HG03457 (cell line): ENCODE measurements around the gene TUBGCP5.

Experiments
- ATAC-seq: cut with Tn5 transposase; IDR thresholded peaks from one replicate; pipeline ENCODE4 v1.9.1; 2021; ENCODE audit warnings: moderate number of reproducible peaks; ENCODE audit not compliant: unreplicated experiment

TUBGCP5 gene

DNA sequence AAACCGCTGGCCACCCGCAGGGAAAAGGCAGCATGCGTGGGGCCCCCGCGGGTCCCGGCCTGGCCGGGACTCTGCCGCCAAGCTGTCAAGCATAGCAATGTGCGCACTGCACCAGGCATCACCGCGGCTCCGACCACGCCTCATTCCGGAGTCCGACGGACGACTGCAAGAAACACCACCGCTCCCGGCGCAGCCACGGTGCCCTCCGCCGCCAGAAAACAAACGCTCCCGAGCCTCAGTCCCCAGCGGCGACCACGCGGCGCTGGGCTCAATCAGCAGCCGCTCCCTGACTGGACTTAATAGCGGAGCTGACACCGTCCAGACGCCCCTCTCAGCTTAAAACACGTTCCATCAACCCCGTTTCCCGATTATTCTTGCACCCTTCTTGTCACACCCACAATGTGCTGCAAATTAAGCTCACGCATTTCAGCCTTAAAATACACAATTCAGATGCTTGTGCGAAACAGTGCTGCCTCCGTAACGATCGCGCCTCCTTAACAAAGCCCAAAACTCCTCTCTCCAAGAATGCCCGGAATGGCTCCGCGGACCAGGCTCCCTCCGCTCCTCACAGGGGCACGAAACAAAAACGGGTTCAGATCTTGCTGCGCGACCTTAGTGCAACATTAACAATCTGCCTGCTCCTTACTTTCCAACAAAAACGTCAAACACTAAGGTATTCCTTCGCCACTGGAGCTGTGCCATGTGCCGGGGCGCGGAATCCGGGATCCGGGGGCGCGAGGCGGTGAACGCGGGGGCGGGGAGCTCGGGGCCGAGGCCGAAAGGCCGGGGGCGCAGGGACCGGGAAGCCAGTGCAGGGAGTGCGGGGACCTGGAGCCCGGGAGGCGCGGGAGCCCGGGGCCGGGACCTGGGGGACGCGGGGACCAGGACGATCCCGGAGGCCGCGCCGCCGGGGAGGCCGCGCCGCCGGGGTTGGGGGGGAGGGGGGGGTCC is 59.9 kb downstream of the TUBGCP5 start:
- no peak for ATAC-seq

DNA sequence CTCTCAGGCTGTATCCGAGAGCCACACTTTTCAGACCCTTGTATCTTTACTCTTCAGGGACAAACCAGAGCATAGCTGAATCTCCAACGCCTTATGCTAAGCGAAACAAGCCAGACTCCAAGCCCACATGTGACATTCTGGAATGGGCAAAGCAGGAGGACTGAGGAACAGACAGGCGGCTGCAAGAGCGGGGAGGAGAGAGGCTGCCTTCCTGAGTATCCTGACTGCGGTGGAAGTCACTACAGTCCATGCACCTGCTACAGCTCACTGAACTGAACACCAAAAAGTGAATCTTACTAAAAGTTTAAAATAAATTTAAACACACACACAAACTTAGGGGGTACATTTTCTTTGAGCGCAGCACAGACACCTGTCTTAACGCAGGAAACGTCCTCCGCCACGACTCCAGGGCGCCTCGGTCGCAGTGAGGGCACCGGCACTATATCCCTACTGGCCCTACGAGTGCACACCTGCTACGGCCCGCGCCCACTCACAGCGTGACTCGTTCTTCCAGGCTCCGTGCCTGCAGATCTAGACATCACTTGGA is 60.6 kb downstream of the TUBGCP5 start:
- no peak for ATAC-seq

DNA sequence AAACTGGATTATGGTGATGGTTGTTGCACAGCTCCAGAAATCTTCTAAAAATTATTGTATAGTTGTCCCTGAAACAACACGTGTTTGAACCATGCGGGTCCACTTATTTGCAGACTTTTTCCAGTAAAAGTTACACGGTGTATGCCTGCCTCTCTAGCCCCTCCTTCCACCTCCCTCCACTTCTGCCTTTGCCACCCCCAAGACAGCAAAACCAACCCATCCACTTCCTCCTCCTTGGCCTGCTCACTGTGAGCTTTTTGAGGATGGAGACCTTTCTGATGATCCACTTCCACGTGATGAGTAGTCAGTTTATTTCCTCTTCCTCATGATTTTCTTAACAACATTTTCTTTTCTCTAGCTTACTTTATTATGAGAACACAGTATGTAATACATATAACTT is 64.6 kb downstream of the TUBGCP5 start:
- ATAC-seq: no peak

DNA sequence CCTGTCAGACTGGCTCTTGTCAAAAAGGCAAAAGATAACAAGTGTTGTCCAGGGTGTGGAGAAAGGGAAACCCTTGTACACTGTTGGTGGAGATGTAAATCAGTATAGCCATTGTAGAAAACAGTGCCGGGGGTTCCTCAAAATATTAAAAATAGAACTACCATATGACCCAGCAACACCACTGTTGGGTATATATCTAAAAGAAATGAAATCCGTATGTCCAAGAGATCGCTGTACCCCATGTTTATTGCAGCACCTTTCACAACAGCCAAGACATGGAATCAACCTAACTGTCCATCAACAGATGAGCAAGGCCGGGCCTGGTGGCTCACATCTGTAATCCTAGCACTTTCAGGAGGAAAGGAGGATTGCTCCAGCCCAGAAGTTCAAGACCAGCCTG is 65.4 kb downstream of the TUBGCP5 start:
- ATAC-seq: no peak

DNA sequence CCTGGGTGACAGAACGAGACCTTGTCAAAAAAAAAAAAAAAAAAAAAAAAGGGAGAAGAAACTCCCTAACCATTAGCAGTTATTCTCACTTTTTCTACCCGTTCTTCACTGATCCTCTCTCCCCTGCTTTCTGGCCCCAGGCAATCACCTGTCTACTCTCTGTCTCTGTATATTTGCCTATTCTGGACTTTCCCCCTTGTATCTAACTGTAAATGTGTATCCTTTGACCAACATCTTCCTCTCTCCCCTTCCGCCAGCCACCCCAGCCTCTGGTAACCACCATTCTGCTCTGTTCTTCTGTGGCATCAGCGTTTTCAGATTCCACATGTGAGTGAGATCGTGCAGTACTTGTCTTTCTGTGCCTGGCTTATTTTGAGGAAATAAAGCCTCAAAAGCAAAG is 66.1 kb downstream of the TUBGCP5 start:
- ATAC-seq: peak; percentile 68

DNA sequence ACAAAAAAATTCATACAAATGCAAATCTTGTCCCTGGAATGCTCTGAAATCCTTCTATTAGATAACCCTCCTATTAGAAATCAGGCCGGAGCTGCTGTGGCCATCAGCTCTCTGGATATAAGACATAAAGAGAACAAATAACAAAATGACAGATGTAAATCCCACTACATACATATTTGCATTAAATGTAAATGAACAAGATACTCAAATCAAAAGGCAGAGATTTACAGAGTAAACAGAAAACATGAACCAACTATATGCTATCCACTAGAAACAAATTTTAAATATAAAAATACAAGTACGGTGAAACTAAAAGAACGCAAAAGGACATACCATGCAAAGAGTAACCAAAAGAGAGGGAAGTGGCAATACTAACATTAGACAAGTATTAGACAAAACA is 69.9 kb downstream of the TUBGCP5 start:
- ATAC-seq: no peak

DNA sequence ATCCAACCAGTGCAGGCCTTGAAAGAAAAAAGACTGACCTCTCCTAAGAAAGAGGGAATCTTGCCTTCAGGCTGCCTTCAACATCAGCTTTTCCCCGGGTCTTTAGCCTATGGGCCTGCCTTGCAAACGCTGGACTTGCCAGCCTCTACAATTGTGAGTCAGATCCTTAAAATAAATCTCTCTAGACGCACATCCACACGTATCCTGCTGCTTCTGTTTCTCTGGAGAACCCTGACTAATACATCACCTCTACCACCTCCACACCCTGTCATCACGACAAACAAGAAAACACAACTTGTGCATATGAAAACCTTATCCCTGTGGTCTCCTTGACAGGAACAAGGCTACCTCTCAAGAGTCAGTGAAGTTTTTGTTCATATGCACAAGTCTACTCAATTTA is 71.0 kb downstream of the TUBGCP5 start:
- ATAC-seq: no peak

DNA sequence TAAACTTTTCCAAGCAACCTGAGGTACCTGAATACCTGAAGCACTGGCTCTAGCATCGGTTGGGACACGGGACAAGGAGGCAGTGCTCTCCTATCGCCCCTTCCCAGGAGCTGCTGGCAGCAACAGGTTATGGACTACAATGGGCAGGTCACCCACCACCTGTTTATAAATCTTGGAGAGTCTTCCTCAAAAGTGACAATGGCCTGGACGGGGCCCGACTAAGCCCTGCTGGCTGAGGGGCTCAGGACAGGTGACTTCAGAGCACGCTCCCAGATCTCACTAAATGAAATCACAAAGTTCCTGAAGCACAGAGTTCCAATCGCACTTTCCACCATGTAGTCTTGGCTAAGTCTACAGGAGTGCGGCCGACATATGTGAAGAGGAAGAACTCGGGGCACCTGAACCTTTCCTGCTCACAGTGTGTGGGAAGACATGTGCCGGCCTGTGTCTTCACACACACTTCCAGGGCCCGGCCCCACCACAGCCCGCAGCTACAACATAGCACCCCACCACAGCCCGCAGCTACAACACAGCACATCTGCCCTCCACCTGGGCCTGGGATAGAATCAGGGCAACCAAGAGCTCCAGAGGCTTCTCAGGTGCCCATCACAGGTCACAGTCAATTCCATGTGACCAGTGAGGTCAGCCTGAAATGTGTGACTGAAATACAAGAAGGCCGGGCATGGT is 72.1 kb downstream of the TUBGCP5 start:
- no peak for ATAC-seq

DNA sequence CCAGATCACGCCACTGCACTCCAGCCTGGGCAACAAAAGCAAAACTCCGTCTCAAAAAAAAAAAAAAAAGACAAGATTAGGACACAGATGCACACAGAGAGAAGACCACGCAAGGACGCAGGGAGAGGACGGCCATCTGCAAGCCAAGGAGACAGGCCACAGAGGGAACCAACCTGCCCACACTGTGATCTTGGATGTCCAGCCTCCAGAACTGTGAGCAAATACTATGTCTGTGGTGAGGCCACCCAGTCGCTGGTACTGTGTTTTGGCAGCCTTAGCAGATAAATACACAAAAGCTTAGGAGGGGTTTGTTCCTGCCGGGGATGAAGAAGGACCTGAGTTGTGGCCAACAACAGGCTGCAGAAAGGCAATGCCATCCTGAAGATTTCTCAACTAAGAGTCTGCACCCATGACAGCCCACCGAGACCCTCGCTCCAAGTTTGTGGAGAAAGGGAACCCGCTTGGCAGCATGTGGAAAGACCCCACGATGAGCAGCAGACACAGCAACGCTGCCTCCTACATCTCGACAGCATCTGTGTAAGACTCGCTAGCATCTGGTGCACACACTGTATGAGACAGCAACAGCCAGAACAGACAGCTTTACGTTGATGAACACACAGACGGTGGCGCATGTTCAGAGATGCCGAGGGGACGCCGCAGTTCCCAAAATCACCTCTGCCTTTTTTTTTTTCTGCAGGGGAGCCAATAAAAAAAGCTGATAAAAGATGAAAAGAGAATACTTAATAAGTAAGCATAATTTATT is 72.9 kb downstream of the TUBGCP5 start:
- no peak for ATAC-seq

DNA sequence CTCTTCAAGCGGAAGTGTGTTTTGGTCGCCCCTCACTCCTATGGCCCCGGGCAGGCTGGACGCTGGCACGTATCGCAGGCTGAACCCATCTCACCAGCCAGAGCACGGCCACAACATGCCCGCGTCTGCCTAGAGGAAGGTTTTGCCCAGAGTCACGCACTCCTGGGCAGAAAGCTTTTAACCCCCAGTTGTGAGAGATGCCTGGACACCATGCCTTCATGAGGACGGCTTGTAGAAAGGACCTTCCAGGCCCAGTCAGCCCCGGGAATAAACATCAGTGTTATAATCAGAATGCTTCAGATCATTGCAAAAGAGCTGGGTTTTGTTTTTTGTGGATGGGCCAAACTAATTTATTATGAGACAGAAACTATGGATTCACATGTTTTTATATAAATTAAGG is 75.7 kb downstream of the TUBGCP5 start:
- no peak for ATAC-seq

DNA sequence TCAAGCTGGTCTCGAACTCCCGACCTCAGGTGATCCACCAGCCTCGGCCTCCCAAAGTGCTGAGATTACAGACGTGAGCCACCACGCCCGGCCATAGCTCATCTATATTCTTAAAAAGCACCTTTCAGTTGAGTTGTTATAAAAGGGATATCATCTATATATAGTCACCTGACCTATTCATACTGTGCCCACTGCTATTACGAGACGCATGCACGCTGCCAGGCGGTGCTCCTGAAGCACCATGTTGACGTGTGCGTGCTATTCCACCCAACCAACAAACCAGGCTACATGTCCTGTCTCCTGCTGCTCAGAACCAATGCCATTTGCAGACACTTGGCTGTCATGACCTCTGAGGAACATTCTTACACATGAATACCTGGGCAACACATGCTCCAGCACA is 76.8 kb downstream of the TUBGCP5 start:
- ATAC-seq: no peak

DNA sequence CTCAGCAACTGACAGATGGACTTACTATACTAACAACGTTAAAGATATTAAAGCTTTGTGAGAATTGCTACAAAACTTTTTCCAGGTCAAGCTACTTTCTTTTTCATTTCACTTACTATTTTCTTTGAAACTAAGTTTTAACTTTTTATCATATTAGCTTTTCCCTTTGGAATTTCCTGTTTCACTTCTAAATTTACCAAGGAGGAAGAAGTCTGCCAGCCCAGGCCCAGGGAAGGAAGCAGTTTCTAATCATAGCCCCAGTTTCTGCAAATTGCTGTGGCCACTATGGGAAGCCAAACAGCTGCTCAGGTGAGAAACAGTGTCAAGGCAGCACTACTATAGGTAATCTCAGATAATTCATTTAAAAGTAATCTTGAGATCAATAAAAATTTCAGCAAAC is 77.6 kb downstream of the TUBGCP5 start:
- ATAC-seq: no peak

DNA sequence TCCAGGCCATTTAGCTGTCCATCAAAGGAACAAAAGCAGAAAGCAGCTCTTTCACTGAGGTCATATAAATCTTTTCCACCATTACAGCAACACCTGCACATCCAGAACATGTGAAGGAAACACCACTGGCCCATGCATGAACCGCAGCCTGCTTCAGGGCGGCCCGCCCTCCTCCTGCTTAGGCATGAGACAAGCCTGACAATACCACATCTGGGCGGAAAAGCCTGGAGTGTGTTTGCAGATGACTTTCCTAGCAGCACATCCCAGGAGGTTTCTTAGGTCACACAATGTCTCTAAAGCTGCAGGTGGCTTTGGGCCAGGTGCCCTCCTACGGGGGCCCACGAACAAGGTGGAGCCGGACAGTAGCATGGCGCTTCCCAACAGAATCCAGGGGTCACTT is 78.8 kb downstream of the TUBGCP5 start:
- ATAC-seq: no peak

DNA sequence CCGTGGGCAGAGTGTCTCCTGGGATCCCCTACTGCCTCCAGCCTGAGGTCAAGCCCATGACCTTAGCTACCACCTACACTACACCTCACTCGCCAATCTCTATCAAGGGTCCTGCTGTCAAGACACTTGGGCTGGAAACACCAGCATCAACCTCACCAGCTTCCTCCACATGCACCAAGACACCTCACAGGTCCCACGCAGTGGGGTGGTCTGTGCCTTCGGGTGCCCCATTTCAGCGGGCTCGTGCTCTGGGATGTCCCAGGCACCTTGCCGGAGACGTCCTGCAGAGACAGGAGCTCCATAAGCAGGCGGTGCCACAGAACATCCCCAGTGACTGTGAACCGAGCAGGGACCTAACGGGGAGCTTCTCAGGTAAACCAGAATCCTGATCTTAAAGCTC is 79.2 kb downstream of the TUBGCP5 start:
- ATAC-seq: no peak

DNA sequence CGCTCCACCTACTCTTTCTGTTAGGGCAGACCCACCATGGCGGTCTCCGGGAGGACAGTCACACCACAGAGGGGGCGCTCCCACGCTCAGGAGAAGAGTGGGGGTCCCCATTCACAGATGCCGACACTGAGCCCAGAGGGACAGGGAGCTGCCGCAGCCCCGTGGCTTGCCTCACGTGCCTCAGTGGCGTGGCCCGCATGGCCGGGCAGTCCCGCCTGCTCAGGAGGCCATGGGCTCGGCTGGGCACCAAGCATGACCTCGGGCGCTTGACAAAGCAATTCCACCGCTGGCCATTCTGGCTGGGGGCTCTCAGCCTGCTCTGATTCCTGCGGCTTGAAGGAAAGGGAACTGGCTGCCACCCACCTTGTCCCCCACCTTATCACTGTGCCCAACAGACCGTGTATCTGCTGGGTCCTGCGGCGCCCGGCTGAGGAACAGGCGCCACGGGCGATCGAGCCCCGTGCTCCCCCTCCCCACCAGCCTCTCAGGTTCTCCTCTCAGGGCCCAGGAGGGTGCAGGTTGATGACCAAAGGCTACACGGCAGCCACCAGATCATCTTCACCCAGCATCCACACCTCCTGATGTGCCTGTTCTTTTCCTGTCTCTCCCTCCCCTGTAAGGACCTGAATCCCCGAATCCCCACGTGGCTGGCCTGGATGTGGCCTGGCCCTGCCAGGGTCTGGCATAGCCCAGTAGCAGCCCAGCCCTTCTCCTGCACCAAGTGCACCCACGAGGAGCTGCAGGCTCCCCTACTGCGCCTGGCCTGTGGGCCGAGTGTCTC is 79.9 kb downstream of the TUBGCP5 start:
- ATAC-seq: no peak

DNA sequence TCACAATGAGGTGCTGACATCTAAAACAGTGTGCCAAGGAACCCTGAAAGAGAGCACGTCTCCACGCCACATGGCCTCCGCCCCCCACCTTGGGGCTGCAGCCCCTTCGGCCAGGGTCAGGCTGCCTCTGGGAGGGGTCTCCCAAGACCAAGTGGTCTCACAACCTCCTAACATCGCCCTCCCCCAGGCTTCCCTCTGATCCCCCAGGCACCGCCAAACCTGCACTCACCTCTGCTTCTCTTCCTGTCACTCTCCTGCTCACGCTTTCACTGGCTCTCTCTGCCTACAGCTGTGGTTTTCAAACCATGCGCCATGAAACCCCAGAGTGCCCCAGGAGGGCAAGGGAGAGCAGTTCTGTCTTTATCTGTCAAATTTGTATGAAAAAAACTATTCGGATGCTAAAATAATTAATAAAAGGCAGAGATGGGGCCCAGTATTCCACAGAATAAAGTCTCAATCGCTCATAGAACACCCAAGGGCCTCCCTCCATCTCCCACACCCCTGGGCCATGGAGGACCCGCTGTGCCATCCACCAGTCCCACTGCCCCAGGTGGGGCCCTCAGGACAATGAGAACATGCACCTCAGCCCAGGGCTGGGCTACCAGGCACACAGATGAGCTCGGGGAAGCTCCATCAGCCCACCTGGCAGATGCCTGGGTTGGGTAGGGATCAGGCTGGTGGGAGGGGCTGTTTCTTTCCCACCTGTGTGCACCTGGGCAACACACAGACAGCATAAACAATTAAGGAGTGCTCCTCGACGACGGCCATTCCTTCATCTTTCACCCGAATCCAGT is 80.7 kb downstream of the TUBGCP5 start:
- ATAC-seq: no peak

DNA sequence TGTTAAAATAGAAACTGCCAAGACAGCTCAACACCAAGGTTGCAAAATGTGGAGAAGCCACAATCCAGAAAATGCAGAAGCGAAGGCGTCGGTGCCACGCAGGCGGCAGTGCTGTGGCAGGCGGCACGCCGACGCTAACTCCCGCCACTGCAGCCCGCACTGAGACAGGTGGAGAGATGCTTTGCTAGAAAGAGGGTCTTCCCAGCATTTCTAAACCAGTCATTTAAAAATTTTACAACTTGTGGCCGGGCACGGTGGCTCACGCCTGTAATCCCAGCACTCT is 82.5 kb downstream of the TUBGCP5 start:
- no peak for ATAC-seq

DNA sequence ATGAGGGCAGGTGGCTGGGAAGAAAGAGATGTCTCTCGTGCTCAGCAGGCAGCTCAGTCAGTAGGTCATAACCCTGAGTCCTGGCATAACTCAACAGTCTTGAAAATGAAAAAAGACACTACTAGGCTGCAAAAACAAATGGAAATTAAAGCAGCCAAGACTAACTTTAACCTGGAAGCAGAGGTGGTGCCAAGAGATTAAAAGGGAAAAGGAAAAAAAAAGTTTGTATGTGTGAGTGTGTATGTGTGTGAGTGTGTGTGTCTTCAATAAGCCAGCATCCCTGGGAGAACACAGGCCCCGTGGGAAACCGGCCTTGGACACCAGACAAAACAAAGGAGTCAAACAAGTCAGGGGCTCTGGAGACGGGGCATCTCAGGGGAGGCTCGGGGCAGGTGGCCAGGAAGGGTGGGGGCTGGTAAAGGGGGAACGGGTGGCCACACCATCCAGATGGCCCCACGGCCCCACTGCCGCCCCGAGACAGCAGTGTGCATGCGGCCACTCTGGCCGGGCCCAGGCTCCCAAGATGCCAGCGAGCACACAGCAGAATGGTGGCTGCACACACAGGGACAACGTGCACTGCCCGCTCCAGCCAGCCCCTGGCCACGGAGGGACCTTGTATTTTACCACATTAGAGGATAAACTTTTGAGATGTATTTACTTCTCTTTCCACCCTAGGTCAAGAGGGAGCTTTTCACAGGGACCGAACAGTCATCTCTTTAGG is 83.0 kb downstream of the TUBGCP5 start:
- ATAC-seq: no peak

DNA sequence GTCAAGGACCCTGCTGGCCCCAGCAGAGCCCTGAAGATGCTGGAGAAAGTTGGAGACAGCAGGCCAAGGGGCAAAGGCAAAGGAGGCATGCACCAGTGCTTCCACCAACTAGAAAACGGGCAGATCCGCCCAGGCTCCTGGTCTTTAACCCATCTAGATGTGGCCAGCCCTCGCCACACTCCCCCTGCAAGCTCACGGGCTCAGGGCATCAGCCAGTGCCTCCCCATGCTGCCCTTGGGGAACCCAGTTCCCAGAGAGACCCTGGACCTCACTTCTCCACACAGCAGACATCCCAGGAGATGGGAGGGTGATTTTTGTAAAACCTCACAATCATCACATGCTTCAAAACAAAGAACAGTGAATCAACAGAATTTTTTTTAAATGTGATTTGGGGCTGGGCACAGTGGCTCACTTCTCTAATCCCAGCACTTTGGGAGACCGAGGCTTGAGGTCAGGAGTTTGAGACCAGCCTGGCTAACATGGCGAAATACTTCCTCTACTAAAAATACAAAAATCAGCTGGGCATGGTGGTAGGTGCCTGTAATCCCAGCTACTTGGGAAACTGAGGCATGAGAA is 83.7 kb downstream of the TUBGCP5 start:
- no peak for ATAC-seq
